ENCODE data around the gene BAG5.

- TF ChIP-seq GATA2 (IDR thresholded peaks at IDR 0.05; ENCODE audit: low read depth, low read length) (no peak), GATA3 (IDR thresholded peaks at IDR 0.05; ENCODE audit: low read depth, low read length) (no peak)
These were observed 6.7 kb downstream of the BAG5 start for GRCh38 chr14:103555559-103556337.

All from SH-SY5Y (cell line).